IMR-90 (cell line): ENCODE measurements around the gene DYNC2H1.

Experiments
- BHLHE40 ChIP-seq: fragments of 150-350 bp; IDR thresholded peaks from 2 replicates; pipeline ENCODE4 v1.6.1; 2016; ENCODE audit warnings: mild to moderate bottlenecking, low read depth, low read length
- CEBPB ChIP-seq: IDR thresholded peaks from 2 replicates; pipeline ENCODE4 v1.6.1; 2012; ENCODE audit warnings: low read depth, low read length, improper control_type of control experiment
- MAFK ChIP-seq: IDR thresholded peaks from 2 replicates; pipeline ENCODE4 v1.6.1; 2012; ENCODE audit warnings: low read depth, low read length, improper control_type of control experiment
- MAZ ChIP-seq: IDR thresholded peaks from 2 replicates; pipeline ENCODE4 v1.6.1; 2012; ENCODE audit warnings: low read depth, mild to moderate bottlenecking, low read length, improper control_type of control experiment, moderate library complexity, borderline replicate concordance
- MXI1 ChIP-seq: IDR thresholded peaks from 2 replicates; pipeline ENCODE4 v1.6.1; 2012; ENCODE audit warnings: low read depth, mild to moderate bottlenecking, low read length, moderate library complexity, borderline replicate concordance
- POLR2A ChIP-seq: IDR thresholded peaks from 2 replicates; pipeline ENCODE4 v1.6.1; 2012; ENCODE audit warnings: mild to moderate bottlenecking, low read depth, low read length
- RAD21 ChIP-seq: IDR thresholded peaks from 2 replicates; pipeline ENCODE4 v1.6.1; 2012; ENCODE audit warnings: low read length, improper control_type of control experiment
- RCOR1 ChIP-seq: IDR thresholded peaks from 2 replicates; pipeline ENCODE4 v1.6.1; 2012; ENCODE audit warnings: mild to moderate bottlenecking, low read length, improper control_type of control experiment; ENCODE audit not compliant: insufficient replicate concordance
- RFX5 ChIP-seq: IDR thresholded peaks from 2 replicates; pipeline ENCODE4 v1.8.0; 2012; ENCODE audit warnings: low read depth, mild to moderate bottlenecking, low read length, moderate library complexity
- SMC3 ChIP-seq: fragments of 150-350 bp; IDR thresholded peaks from 2 replicates; pipeline ENCODE4 v1.6.1; 2016; ENCODE audit warnings: low read depth, mild to moderate bottlenecking, antibody characterized with exemption, low read length, moderate library complexity
- TF ChIP-seq, protein P1 (sequence below): conservative IDR thresholded peaks from 2 replicates; pipeline ENCODE4 v1.5.1; 2012; ENCODE audit warnings: mild to moderate bottlenecking, low read depth, low read length, improper control_type of control experiment
- TF ChIP-seq, protein P2 (sequence below): fragments of 150-350 bp; IDR thresholded peaks from 2 replicates; pipeline ENCODE4 v1.6.1; 2017; ENCODE audit warnings: mild to moderate bottlenecking, antibody characterized with exemption, low read length, low read depth
- TF ChIP-seq, protein P3 (sequence below): fragments of 150-350 bp; IDR thresholded peaks from 2 replicates; pipeline ENCODE4 v1.6.1; 2016; ENCODE audit warnings: low read depth, mild to moderate bottlenecking, low read length, moderate library complexity, borderline replicate concordance

DNA sequence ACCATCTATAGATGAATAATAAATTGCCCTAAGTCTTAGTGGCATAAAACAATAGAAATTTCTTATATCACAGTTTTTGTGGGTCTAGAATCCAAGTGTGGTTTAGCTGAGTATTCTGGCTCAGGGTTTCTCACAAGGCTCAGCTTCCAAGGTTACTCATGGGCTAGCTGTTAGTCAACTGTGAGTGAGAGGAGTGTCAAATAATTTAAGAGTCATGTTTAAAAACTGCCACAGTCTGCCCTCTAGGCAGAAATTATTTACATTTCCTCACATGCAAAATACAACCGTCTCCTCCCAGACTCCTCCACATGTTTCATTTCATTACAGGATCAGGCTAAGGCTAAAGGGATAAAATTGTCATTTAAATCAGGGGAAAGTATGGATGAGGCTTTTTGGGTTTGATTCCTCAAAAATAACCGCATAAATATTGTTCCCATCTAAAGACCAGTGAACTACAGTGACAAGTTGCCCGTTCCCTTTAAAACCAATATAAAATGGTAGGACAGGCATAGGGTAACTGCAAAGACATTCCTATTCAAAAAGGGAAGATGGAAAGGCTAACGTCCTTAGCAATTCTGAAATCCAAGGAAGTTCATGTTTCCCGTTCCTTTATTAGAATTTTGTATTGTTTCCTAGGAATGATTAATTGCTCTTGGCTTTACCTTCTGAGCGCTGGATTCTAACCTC is 324.3 kb downstream of the DYNC2H1 start:
- TF ChIP-seq, protein P1, sequence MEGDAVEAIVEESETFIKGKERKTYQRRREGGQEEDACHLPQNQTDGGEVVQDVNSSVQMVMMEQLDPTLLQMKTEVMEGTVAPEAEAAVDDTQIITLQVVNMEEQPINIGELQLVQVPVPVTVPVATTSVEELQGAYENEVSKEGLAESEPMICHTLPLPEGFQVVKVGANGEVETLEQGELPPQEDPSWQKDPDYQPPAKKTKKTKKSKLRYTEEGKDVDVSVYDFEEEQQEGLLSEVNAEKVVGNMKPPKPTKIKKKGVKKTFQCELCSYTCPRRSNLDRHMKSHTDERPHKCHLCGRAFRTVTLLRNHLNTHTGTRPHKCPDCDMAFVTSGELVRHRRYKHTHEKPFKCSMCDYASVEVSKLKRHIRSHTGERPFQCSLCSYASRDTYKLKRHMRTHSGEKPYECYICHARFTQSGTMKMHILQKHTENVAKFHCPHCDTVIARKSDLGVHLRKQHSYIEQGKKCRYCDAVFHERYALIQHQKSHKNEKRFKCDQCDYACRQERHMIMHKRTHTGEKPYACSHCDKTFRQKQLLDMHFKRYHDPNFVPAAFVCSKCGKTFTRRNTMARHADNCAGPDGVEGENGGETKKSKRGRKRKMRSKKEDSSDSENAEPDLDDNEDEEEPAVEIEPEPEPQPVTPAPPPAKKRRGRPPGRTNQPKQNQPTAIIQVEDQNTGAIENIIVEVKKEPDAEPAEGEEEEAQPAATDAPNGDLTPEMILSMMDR: no peak
- TF ChIP-seq CEBPB (0 out of 2 replicates have a peak, but pooled peaks have one; percentile 22), POLR2A (no peak), RCOR1 (no peak), BHLHE40 (peak; percentile 87), MXI1 (0 out of 2 replicates have a peak, but pooled peaks have one; percentile 32), SMC3 (0 out of 2 replicates have a peak, but pooled peaks have one; percentile 9), MAFK (0 out of 2 replicates have a peak, but pooled peaks have one; percentile 9), MAZ (no peak), RFX5 (no peak), RAD21 (no peak)
- TF ChIP-seq, protein P2, sequence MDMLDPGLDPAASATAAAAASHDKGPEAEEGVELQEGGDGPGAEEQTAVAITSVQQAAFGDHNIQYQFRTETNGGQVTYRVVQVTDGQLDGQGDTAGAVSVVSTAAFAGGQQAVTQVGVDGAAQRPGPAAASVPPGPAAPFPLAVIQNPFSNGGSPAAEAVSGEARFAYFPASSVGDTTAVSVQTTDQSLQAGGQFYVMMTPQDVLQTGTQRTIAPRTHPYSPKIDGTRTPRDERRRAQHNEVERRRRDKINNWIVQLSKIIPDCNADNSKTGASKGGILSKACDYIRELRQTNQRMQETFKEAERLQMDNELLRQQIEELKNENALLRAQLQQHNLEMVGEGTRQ: no peak
- TF ChIP-seq, protein P3, sequence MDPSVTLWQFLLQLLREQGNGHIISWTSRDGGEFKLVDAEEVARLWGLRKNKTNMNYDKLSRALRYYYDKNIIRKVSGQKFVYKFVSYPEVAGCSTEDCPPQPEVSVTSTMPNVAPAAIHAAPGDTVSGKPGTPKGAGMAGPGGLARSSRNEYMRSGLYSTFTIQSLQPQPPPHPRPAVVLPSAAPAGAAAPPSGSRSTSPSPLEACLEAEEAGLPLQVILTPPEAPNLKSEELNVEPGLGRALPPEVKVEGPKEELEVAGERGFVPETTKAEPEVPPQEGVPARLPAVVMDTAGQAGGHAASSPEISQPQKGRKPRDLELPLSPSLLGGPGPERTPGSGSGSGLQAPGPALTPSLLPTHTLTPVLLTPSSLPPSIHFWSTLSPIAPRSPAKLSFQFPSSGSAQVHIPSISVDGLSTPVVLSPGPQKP: no peak
